Heart left ventricle (tissue), 16 donors: ENCODE results near the gene YARS1. TPM values are rescaled to one million over a fixed set of nuclear protein-coding genes. Genes with fewer than 3 reads are reported as not detected.

Experiments used
- ATAC-seq, 4 donors: fragments of 200-7000 bp; cut with Tn5 transposase; one replicate each; pipeline ENCODE4 v1.9.1; 2020 to 2022; ENCODE audit warnings: moderate library complexity in 4 of 4, mild to moderate bottlenecking in 3 of 4, moderate number of reproducible peaks in 1 of 4
- DNase-seq, 5 donors: peaks; one replicate each; pipeline ENCODE4 v3.0.0-alpha.2; 2020
- H3K27ac ChIP-seq, 12 donors: fragments of 200-600 bp; sonication (generic) in 4 of 12; one replicate each; pipeline versions ENCODE4 v1.5.0 to v1.8.0; 2016 to 2022; ENCODE audit warnings: mild to moderate bottlenecking in 2 of 12
- H3K27me3 ChIP-seq, 9 donors: fragments of 200-600 bp; sonication (generic) in 2 of 9; one replicate each; pipeline versions ENCODE4 v1.5.1 to v1.8.0; 2016 to 2022; ENCODE audit warnings: mild to moderate bottlenecking in 3 of 9
- H3K36me3 ChIP-seq, 9 donors: fragments of 200-600 bp; sonication (generic) in 2 of 9; one replicate each; pipeline versions ENCODE4 v1.5.0 to v1.8.0; 2018 to 2022; ENCODE audit warnings: mild to moderate bottlenecking in 2 of 9
- H3K4me1 ChIP-seq, 12 donors: fragments of 200-600 bp; sonication (generic) in 4 of 12; one replicate each; pipeline versions ENCODE4 v1.5.0 to v1.8.0; 2016 to 2022; ENCODE audit warnings: mild to moderate bottlenecking in 3 of 12
- H3K4me3 ChIP-seq, 12 donors: fragments of 200-600 bp; sonication (generic) in 4 of 12; one replicate each; pipeline versions ENCODE4 v1.5.0 to v1.8.0; 2017 to 2022; ENCODE audit warnings: mild to moderate bottlenecking in 9 of 12, moderate library complexity in 4 of 12
- H3K9me3 ChIP-seq, 12 donors: fragments of 200-600 bp; sonication (generic) in 4 of 12; one replicate each; pipeline versions ENCODE4 v1.5.0 to v1.8.0; 2016 to 2022; ENCODE audit warnings: mild to moderate bottlenecking in 1 of 12
- CTCF ChIP-seq, 12 donors: fragments of 200-600 bp; sonication (generic) in 4 of 12; IDR thresholded peaks; one replicate each; pipeline versions ENCODE4 v1.5.0 to v1.8.0; 2018 to 2022; ENCODE audit warnings: antibody characterized with exemption in 12 of 12, mild to moderate bottlenecking in 5 of 12
- POLR2A ChIP-seq, 2 donors: fragments of 450-650 bp; IDR thresholded peaks; one replicate each; pipeline ENCODE4 v1.6.1; 2017; ENCODE audit warnings: antibody characterized with exemption in 2 of 2, mild to moderate bottlenecking in 2 of 2, moderate library complexity in 2 of 2
- WGBS, 4 donors: extraction: QIAGEN DNeasy Blood & Tissue Kit in 2 of 4; methylation state at CpG; one replicate each; pipeline versions ENCODE4 v1.1.5 to v1.1.7; 2013 to 2018; 5-methylcytosine and 5-hydroxymethylcytosine counted together
- intact Hi-C, 10 donors: fragments of 100-400 bp; cut with DNase I; formaldehyde crosslinking; loops; one replicate each; pipeline versions ENCODE4 v1.11.1 to v1.14.2; 2022
- polyA plus RNA-seq, 2 donors: library from polyadenylated mRNA; stranded (reverse); fragments of 200-250 nt; gene quantifications; one replicate each; pipeline ENCODE4 v1.2.3, GENCODE V29; 2013
- total RNA-seq, 9 donors: library from RNA; depleted of rRNA in 2 of 9; stranded (reverse); fragments of >200 nt in 2 of 9; fragmentation: NEBNext Ultra II Directional in 3 of 9; extraction: Animal tissue kit (Norgen Biotek cat#: 25700) in 3 of 9; gene quantifications; one replicate each; pipeline versions ENCODE4 v1.1.0 to v1.2.4, GENCODE V29; 2016 to 2023
- donor health status: ischemic (EF 13 %, LVEDD 7.1; RV severe dilation, severe dysfunction).
- donor health status: healthy with polysubstance abuse.
- donor health status: DM: no; HTN: yes; CAD: no.
- donor health status: DM: no; HTN: no; CAD: no.
- donor health status: ischemic (EF 25% LVEDD 6.9; RV normal size, moderate dysfunction).
- donor health status: ischemic (EF 25% LVEDD 5.7; RV mildly dilated, moderate dysfunction).
- donor health status: healthy.
- donor health status: DM: yes; HTN: yes; CAD: no.
- donor health status: ischemic (EF 35%, LVEDD 5.7; RV mildly dilated, moderate dysfunction).
- donor health status: nonischemic (EF 11% LVEDD 7.7; RV severe dilation, severe dysfunction).
- donor health status: DM: yes; HTN: yes; CAD: no.
- donor health status: PGD.
- donor health status: ischemic (EF 29% LVEDD 5.4; RV normal size, mild dysfunction).
- donor health status: nonischemic (EF 23%, LVEDD 6.1; RV moderate dilation, normal function).

The YARS1 gene
- total and polyA plus RNA-seq, 11 donors = 18.6 to 61.3 (median 34.8) TPM

- TF ChIP-seq CTCF (IDR thresholded peaks at IDR 0.05) (no peak), POLR2A (IDR thresholded peaks at IDR 0.05) (no peak)
- intact Hi-C loops = no loop called here
- DNase-seq (no peak), ATAC-seq (no peak)
- H3K4me3 ChIP-seq = no peak overlapping the region
- WGBS, 4 donors = 88 to 94% (median 91%) methylated on average over 4 of the region's 4 CpGs
- H3K4me1 ChIP-seq = peaks cover 1 to 10% (median 7%) of the 10 kb centered on the region in 12 donors
- H3K27ac ChIP-seq = no peak overlapping the region
- no peaks in the 10 kb centered on the region for H3K36me3 ChIP-seq
- H3K9me3 ChIP-seq = no peaks in the 10 kb centered on the region
- H3K27me3 ChIP-seq = no peaks in the 10 kb centered on the region
These were observed 68.8 kb downstream of the YARS1 start for GRCh38 chr1:32748348-32748747.

- peaks cover 0 to 23% (median 17%) of the 10 kb centered on the region in 12 donors for H3K4me1 ChIP-seq
- WGBS, 4 donors = 73 to 84% (median 79%) methylated on average over 9 of the region's 9 CpGs
- no peaks in the 10 kb centered on the region for H3K9me3 ChIP-seq
- DNase-seq (no peak), ATAC-seq (no peak)
- H3K36me3 ChIP-seq = no peaks in the 10 kb centered on the region
- no peaks in the 10 kb centered on the region for H3K27me3 ChIP-seq
- intact Hi-C loops = no loop called here
- TF ChIP-seq CTCF (IDR thresholded peaks at IDR 0.05) (no peak), POLR2A (IDR thresholded peaks at IDR 0.05) (no peak)
- H3K4me3 ChIP-seq = no peak overlapping the region
- no peak overlapping the region for H3K27ac ChIP-seq
These were observed 71.0 kb downstream of the YARS1 start for GRCh38 chr1:32746130-32746529.

GRCh38 chr1:32744071-32744425 lies 73.1 kb downstream of the YARS1 start:
- no peak for TF ChIP-seq CTCF (IDR thresholded peaks at IDR 0.05)
- H3K4me3 ChIP-seq = no peak overlapping the region
- DNase-seq (no peak), ATAC-seq (no peak)
- peaks cover 0 to 29% (median 20%) of the 10 kb centered on the region in 12 donors for H3K4me1 ChIP-seq
- no peaks in the 10 kb centered on the region for H3K27me3 ChIP-seq
- no peaks in the 10 kb centered on the region for H3K9me3 ChIP-seq
- H3K36me3 ChIP-seq = no peaks in the 10 kb centered on the region
- H3K27ac ChIP-seq = no peak overlapping the region
- intact Hi-C loops = no loop called here

- peaks cover 0 to 29% (median 20%) of the 10 kb centered on the region in 12 donors for H3K4me1 ChIP-seq
- ATAC-seq (peak in 2 of 4 donors; percentile 12 to 22), DNase-seq (no peak)
- H3K27me3 ChIP-seq = no peaks in the 10 kb centered on the region
- peak overlapping the region in 4 of 12 donors; percentile 7 to 87 (median 48) for H3K27ac ChIP-seq
- no peaks in the 10 kb centered on the region for H3K9me3 ChIP-seq
- WGBS, 4 donors = 19 to 36% (median 30%) methylated on average over 6 of the region's 6 CpGs
- intact Hi-C loops = no loop called here
- no peaks in the 10 kb centered on the region for H3K36me3 ChIP-seq
- no peak for TF ChIP-seq POLR2A (IDR thresholded peaks at IDR 0.05)
- no peak for TF ChIP-seq CTCF (IDR thresholded peaks at IDR 0.05)
- H3K4me3 ChIP-seq = no peak overlapping the region
These were observed 73.6 kb downstream of the YARS1 start for GRCh38 chr1:32743380-32744070.
